Stimulated activated CD8-positive, alpha-beta memory T cell treated with anti-CD3 and anti-CD28 coated beads, Interleukin-12 subunit alpha, Interleukin-12 subunit beta, amount 100 ng/mL, for 1 hour (primary cell): Measurements from ENCODE around the gene BHMT2.

Source experiments
- DNase-seq: peaks from one replicate; pipeline ENCODE4 v3.0.0-alpha.2; 2020; ENCODE audit warnings: low read depth

The BHMT2 gene

DNA sequence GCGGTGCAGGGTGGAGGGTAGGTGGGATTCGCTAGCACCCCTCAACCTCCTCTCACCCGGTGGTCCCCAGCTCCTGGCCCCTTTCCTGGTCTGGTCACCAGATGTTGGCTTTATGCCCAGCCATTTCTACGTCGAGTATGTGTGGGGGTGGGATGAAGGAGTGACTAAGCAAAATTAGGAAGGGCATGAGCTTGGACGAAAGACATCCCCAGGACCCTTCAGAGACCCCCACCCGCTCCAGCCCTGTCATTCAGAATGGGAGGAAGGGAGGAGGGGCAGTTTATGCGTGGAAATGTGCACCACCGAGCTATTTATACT lies 742 bp downstream of the BHMT2 start:
- DNase-seq = no peak

DNA sequence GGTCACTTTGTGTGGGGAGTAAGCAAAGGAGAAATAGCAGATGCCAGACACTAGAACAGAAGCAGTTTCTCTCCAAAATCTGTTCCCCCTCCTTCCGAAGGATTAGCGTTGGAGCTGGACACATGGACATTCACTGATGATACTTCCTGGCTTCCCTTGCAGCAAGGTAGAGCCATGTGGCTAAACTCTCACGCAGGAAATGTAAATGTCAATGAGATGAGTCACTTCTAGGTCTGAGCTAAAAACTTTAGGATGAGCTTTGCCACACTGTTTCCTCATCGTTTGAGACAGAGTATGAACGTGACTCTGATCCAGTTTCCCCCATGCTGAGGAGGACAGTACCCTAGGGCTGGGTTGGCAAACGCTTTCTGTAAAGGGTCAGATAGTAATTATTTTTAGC lies 5.1 kb downstream of the BHMT2 start:
- no peak for DNase-seq

- DNase-seq = no peak
Measured at GRCh38 chr5:79075646-79076426, 6.3 kb downstream of the BHMT2 start.

GRCh38 chr5:79076819-79077218 lies 7.3 kb downstream of the BHMT2 start:
- DNase-seq = no peak

DNA sequence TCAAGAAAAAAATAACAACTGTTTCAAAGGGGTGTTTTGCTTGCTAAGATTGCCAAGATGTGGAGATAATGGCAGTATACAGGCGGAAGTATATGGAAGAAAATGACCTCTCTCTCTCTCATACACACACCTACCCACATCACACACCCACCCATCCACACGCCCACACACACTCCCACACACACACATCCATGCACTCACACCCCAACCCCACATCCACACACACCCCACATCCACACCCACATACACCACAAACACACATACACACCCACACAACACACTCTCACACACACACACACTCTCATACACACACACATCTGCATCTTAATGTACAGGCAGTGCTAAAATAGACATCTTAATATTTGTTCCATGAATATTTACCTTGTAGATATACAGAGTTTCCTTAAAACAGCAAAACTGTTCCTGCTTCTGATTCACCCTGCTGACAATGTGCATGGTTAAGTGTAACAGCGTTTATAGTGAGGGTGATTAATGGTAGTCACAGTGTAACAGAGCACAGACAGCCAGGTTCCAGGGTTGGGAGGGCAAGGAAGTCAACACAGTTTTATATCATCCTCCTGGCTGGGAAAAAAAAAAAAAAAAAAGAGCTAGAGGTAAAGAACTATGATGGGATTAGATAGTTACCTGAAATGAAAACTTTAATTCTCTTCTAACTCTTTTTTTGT lies 8.3 kb downstream of the BHMT2 start:
- DNase-seq = no peak

DNA sequence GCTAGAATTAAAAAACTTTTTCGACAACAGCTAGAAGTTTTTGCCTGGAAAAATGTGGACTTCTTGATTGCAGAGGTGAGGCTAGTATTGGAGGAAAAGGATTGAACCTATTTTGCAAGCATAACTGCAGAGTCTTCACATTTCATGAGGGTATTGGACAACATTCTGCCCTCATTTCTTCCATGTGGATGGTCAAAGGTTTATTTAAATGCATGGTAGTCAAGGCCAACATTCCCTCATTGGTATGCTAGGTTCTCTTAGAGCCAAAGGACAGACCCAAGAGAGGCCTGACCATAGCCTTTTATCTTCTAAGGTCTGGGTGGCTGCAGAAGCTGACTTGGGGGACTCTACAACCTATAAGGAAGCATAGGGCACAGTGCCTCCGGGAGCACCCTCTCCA lies 11.2 kb downstream of the BHMT2 start:
- no peak for DNase-seq

DNA sequence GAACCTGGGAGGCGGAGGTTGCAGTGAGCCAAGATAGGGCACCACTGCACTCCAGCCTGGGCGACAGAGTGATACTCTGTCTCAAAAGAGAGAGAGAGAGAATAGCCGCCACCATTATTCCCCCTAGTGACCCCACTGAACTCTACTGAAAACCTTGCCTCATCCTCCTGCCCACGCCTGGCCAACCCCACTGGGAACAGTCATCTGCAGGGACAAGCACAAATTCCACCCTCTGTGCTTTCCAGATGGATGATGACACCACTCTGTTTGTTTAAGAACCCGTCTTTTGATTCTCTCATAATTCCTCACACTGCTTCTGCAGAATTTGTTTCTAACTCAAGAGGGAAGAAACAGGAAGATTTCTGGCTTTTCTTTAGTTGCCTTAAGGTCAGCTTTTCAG lies 12.2 kb downstream of the BHMT2 start:
- no peak for DNase-seq

DNA sequence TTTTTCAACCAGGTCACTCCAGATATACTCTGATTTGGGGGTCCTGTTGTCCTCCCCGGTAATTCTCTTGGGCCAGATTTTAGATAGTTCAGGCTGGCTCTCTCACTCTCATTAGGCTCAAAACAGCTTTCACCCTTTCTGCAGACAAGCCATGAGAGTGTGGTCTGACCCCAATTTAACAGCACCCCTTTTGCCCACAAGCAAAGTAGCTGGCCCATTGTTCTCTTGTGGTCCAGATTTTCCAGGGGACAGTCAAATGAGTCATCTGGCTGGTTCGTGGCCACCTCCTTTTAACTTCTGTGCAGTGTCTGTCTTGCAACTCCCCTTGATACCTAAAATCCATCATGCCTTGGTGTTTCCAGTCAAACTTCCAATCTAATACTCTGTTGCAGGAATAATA lies 16.5 kb downstream of the BHMT2 start:
- DNase-seq = no peak

- DNase-seq = no peak
Measured at GRCh38 chr5:79088507-79088906, 18.9 kb downstream of the BHMT2 start.

DNA sequence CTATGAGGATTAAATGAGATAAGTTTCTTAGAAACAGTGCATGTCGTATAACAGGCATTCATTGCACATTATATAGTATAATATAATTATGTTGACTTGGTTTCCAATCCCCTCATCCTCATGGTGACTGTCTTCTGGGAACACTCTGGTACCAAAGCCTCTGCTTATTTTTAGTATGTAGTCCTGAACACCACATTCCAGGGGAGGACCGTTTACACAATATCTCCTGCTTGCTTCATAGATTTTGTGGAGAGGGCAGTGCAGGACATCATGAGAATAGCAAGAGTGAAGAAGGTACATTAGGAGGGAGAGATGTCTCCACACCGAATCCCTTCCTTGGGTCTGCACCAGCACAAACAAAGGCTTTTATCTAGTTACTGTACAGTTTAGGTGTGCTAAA lies 21.5 kb downstream of the BHMT2 start:
- DNase-seq = no peak

GRCh38 chr5:79093762-79094161 lies 24.2 kb downstream of the BHMT2 start:
- DNase-seq = no peak

DNA sequence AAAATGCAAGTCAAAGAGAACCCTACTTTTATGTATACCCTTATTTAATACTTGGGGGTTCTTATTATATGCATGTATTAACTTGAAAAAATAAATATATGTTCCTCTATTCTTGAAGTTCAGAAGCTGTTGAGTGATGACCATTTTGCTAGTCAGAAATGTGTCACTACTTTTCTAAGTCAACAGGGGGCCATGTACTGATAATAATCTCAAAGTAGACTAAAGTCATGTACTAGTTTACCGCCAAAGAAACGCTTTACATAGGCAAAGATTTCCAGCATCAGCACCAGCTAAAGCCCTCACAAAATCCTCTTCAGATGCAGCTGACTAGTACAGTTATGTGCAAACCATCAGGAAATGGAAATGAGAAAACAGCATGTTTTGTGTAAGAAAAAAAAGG lies 36.3 kb downstream of the BHMT2 start:
- DNase-seq = no peak

GRCh38 chr5:79107020-79107796 lies 37.6 kb downstream of the BHMT2 start:
- DNase-seq = no peak

GRCh38 chr5:79108086-79108485 lies 38.5 kb downstream of the BHMT2 start:
- DNase-seq = no peak

DNA sequence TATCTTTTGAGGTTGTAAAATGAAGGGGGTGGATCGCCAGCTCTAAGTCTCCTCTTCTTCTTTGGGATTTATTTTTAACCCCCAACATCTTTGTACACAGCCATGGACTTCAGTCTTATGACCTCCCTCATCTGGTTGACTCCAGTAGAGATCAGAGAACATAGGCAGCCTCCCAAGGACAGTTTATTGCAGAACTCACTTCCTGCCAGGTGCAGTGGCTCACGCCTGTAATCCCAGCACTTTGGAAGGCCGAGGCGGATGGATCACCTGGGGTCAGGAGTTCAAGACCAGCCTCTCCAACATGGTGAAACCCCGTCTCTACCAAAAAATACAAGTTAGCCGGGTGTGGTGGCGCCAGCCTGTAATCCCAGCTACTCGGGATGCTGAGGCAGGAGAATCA lies 39.2 kb downstream of the BHMT2 start:
- DNase-seq = no peak

GRCh38 chr5:79109527-79110492 lies 40.2 kb downstream of the BHMT2 start:
- no peak for DNase-seq

DNA sequence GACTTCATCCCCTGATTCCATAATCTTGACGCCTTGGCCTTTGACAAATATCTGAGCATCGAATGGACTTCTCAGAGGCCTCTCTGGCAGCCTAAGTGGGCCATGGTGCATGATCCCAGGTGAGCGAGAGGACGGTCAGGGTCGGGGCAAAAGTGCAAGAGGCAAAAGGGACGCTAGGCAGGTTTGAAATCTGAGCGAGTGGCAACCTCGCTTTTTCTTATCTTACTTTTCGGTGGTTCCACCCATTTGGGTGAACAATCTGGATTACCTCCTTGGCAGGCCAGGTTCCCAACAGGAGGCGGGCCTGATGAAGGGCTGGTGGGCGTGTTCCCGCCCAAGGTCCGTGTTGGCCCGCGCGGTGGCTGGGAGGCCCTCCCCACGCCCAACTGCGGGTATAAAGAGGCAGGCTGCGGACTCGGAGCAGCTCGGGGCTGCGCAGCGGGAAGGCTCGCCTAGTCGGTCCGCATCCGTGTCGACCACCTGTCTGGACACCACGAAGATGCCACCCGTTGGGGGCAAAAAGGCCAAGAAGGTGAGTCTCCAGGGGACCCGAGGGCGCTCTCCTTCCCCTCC lies 41.9 kb downstream of the BHMT2 start, which contains the start of gene BHMT:
Gene BHMT, plus strand, starts transcription at position 423 of the 573 bp plus-strand sequence. Its CDS starts 77 bp downstream, at position 500.
- no peak for DNase-seq

DNA sequence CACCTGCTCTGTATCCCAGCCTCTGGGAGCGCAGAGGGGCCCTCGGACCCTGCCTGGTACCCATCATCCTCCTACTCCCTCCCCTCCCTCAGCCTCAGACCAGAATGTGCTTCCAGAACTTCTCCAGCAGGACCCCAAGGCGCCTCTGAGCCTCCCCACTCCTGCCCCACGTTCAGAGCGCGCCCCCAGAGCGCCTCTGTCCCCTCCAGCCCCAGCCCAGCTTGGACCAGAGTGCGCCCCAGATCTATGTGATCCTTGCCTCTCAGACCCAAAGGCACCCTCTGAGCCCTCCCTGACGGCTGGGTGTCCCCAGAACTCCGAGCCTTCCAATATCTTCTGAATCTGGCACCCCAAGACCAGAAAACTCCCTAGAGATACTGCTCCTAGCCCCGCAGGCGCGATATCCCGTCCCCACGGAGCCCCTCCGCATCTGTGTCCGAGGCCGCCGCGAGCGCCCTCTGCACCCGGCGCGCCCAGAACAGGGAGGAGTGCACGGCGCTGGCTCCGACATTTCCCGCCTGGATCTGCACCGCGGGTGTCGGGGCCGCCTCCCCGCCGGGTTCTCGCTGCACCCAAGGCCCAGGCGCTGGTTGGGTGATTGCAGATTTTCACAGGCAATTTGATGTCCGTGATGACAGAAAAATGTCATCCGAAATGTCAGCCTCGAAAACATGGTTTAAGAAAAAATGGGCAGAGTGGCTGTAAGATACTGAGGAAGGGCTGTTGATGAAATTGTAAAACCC lies 42.6 kb downstream of the BHMT2 start:
- no peak for DNase-seq

GRCh38 chr5:79112703-79113058 lies 43.1 kb downstream of the BHMT2 start:
- no peak for DNase-seq

GRCh38 chr5:79119486-79119885 lies 49.9 kb downstream of the BHMT2 start:
- no peak for DNase-seq

DNA sequence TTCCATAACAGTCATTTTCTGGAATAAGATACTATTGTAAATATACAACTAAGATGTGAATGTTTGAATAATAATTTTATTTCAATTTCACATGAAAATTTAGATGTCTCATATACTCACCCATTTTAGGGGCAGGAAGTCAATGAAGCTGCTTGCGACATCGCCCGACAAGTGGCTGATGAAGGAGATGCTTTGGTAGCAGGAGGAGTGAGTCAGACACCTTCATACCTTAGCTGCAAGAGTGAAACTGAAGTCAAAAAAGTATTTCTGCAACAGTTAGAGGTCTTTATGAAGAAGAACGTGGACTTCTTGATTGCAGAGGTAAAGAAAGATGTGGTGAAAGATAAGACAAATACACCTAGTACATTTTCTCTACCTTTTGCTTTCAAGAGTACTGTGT lies 50.7 kb downstream of the BHMT2 start:
- DNase-seq = no peak
